ENCODE data around the gene ROR2.

- TF ChIP-seq POLR2AphosphoS5 (IDR thresholded peaks at IDR 0.05; ENCODE audit: low read depth, low read length), result no peak
- no peak for TF ChIP-seq REST (IDR thresholded peaks at IDR 0.05; ENCODE audit: insufficient read depth in 1 of 2, low read depth in 2 of 2, low read length in 2 of 2)
- no peak for TF ChIP-seq TAF1 (IDR thresholded peaks at IDR 0.05; ENCODE audit: borderline replicate concordance, insufficient read depth, low read length)
- TF ChIP-seq FOXP2 (optimal IDR thresholded peaks at IDR 0.05; ENCODE audit: borderline replicate concordance, extremely low read depth, extremely low read length, insufficient read depth), result no peak
Observed at GRCh38 chr9:91898451-91899218, 51.4 kb downstream of the ROR2 start.
